H1 (cell line): ENCODE results near the gene TMUB2. TPM values are rescaled to one million over a fixed set of nuclear protein-coding genes. Genes with fewer than 3 reads are reported as not detected.
A peak's percentile ranks its signal among the peaks of the same experiment; 100 is the strongest.

ENCODE experiments used
- CTCF ChIA-PET: fragments of 300-600 bp; sonication (Branson Sonifier 250); formaldehyde crosslinking; loops from one replicate; lab custom pipeline; 2021; ENCODE audit not compliant: partially characterized antibody; lab: Charles Lee
- POLR2A ChIA-PET: fragments of 300-600 bp; sonication (Branson Sonifier 250); formaldehyde crosslinking; loops from one replicate; lab custom pipeline; 2021; ENCODE audit warnings: inconsistent platforms; ENCODE audit not compliant: partially characterized antibody; lab: Charles Lee
- DNase-seq, 2 experiments: peaks; one replicate each; pipeline versions ENCODE4 v3.0.0 to v3.0.0-alpha.2; 2010 to 2022; ENCODE audit warnings: low spot score in 2 of 2, low read depth in 1 of 2, mixed read lengths in 1 of 2
- FAIRE-seq: peaks from 2 replicates; lab custom pipeline; 2011; peaks lifted over from hg19 to GRCh38; lab: Jason Lieb, UNC
- H2AFZ ChIP-seq: 2 replicates; pipeline ENCODE4 v1.8.1; 2012; ENCODE audit warnings: low read length, inconsistent platforms
- H2AK5ac ChIP-seq: 2 replicates; pipeline ENCODE4 v1.6.1; 2013; ENCODE audit warnings: low read depth, low read length
- H2BK120ac ChIP-seq: replicated peaks from 2 replicates; pipeline ENCODE3; 2013; ENCODE audit warnings: low read depth, low read length, inconsistent platforms
- H2BK12ac ChIP-seq: 2 replicates; pipeline ENCODE4 v1.6.1; 2013; ENCODE audit warnings: low read depth, low read length
- H2BK15ac ChIP-seq: 2 replicates; pipeline ENCODE4 v1.6.1; 2013; ENCODE audit warnings: low read length
- H2BK20ac ChIP-seq: 2 replicates; pipeline ENCODE4 v1.6.1; 2013; ENCODE audit warnings: low read length
- H2BK5ac ChIP-seq: 2 replicates; pipeline ENCODE4 v1.6.1; 2013; ENCODE audit warnings: low read depth, low read length
- H3K14ac ChIP-seq: 2 replicates; pipeline ENCODE4 v1.6.1; 2013; ENCODE audit warnings: inconsistent platforms; ENCODE audit not compliant: insufficient read length
- H3K18ac ChIP-seq: 2 replicates; pipeline ENCODE4 v1.6.1; 2013; ENCODE audit warnings: low read length; ENCODE audit errors: extremely low read depth
- H3K23ac ChIP-seq: 2 replicates; pipeline ENCODE4 v1.6.1; 2013; ENCODE audit warnings: inconsistent platforms; ENCODE audit not compliant: insufficient read length
- H3K23me2 ChIP-seq: 2 replicates; pipeline ENCODE4 v1.6.1; 2013; ENCODE audit warnings: low read depth, low read length
- H3K27ac ChIP-seq: 2 replicates; pipeline ENCODE4 v1.6.1; 2011; ENCODE audit warnings: low read depth, low read length, inconsistent platforms
- H3K27me3 ChIP-seq, 4 experiments: replicated peaks in 1 of 4; 1 replicate in 1 of 4; 2 replicates in 3 of 4; pipeline versions ENCODE4 v1.6.1 to v1.8.1; 2011 to 2013; ENCODE audit warnings: low read length in 3 of 4, mild to moderate bottlenecking in 3 of 4, inconsistent platforms in 2 of 4, mixed read lengths in 2 of 4, moderate library complexity in 1 of 4; ENCODE audit not compliant: control insufficient read depth in 3 of 4, insufficient read depth in 3 of 4; ENCODE audit errors: extremely low read depth in 1 of 4
- H3K36me3 ChIP-seq, 4 experiments: 2 replicates each; pipeline versions ENCODE4 v1.6.1 to v1.8.1; 2011 to 2013; ENCODE audit warnings: mild to moderate bottlenecking in 4 of 4, low read length in 3 of 4, moderate library complexity in 2 of 4, control low read depth in 1 of 4, inconsistent platforms in 1 of 4; ENCODE audit not compliant: insufficient read depth in 4 of 4, control insufficient read depth in 2 of 4
- H3K4ac ChIP-seq: replicated peaks from 2 replicates; pipeline ENCODE3; 2013; ENCODE audit warnings: low read length, low read depth, mixed read lengths, inconsistent platforms; ENCODE audit not compliant: insufficient read length
- H3K4me1 ChIP-seq, 4 experiments: replicated peaks in 1 of 4; 1 replicate in 1 of 4; 2 replicates in 3 of 4; pipeline versions ENCODE4 v1.6.1 to v1.8.1; 2011 to 2013; ENCODE audit warnings: low read length in 3 of 4, inconsistent platforms in 2 of 4, mixed read lengths in 1 of 4; ENCODE audit not compliant: insufficient read depth in 4 of 4, control insufficient read depth in 3 of 4
- H3K4me2 ChIP-seq, 2 experiments: 2 replicates each; pipeline versions ENCODE4 v1.6.1 to v1.8.1; 2011 to 2013; ENCODE audit warnings: low read depth in 2 of 2, low read length in 2 of 2, control low read depth in 1 of 2, inconsistent platforms in 1 of 2, mild to moderate bottlenecking in 1 of 2; ENCODE audit not compliant: insufficient read depth in 1 of 2
- H3K4me3 ChIP-seq, 4 experiments: fragments of 200-600, 300-600 bp in 1 of 4; sonication (generic), shearing (Covaris generic), sonication (Bioruptor Twin) in 1 of 4; 2 replicates each; pipeline versions ENCODE4 v1.5.1 to v1.8.1; 2011 to 2016; ENCODE audit warnings: low read length in 4 of 4, low read depth in 3 of 4, control low read depth in 2 of 4, inconsistent platforms in 2 of 4, mild to moderate bottlenecking in 2 of 4, mixed read lengths in 1 of 4, moderate library complexity in 1 of 4; ENCODE audit not compliant: insufficient read depth in 2 of 4; ENCODE audit errors: extremely low read depth in 1 of 4
- H3K56ac ChIP-seq: replicated peaks from 2 replicates; pipeline ENCODE3; 2013; ENCODE audit warnings: low read depth, mild to moderate bottlenecking, mixed read lengths, low read length, inconsistent platforms; ENCODE audit not compliant: insufficient read length
- H3K79me1 ChIP-seq: 2 replicates; pipeline ENCODE4 v1.6.1; 2013; ENCODE audit warnings: low read depth, low read length, control low read depth
- H3K79me2 ChIP-seq, 2 experiments: 2 replicates each; pipeline versions ENCODE4 v1.6.1 to v1.8.1; 2012 to 2013; ENCODE audit warnings: low read length in 2 of 2, mild to moderate bottlenecking in 2 of 2, inconsistent platforms in 1 of 2; ENCODE audit not compliant: insufficient read depth in 2 of 2, control insufficient read depth in 1 of 2
- H3K9ac ChIP-seq, 4 experiments: replicated peaks in 1 of 4; 1 replicate in 1 of 4; 2 replicates in 3 of 4; pipeline versions ENCODE4 v1.6.1 to v1.8.1; 2011 to 2013; ENCODE audit warnings: low read depth in 3 of 4, low read length in 3 of 4, control low read depth in 2 of 4, mild to moderate bottlenecking in 2 of 4, moderate library complexity in 2 of 4, inconsistent platforms in 1 of 4; ENCODE audit errors: extremely low read depth in 1 of 4
- H3K9me3 ChIP-seq, 2 experiments: 2 replicates each; pipeline versions ENCODE4 v1.6.1 to v1.8.1; 2012 to 2013; ENCODE audit warnings: mild to moderate bottlenecking in 2 of 2, moderate library complexity in 2 of 2, control low read depth in 1 of 2, inconsistent platforms in 1 of 2, low read depth in 1 of 2, low read length in 1 of 2, mixed read lengths in 1 of 2; ENCODE audit not compliant: insufficient read depth in 2 of 2
- H4K20me1 ChIP-seq, 2 experiments: replicated peaks in 1 of 2; 2 replicates each; pipeline versions ENCODE3 to v1.8.1; 2011 to 2013; ENCODE audit warnings: inconsistent platforms in 2 of 2, low read length in 2 of 2, mild to moderate bottlenecking in 1 of 2; ENCODE audit not compliant: insufficient read depth in 2 of 2, control insufficient read depth in 1 of 2
- H4K5ac ChIP-seq: 2 replicates; pipeline ENCODE4 v1.6.1; 2013; ENCODE audit warnings: low read length, low read depth, mixed read lengths, inconsistent platforms; ENCODE audit not compliant: insufficient read length
- H4K8ac ChIP-seq: 2 replicates; pipeline ENCODE4 v1.8.0; 2013; ENCODE audit warnings: mild to moderate bottlenecking, moderate library complexity, low read length, inconsistent platforms; ENCODE audit not compliant: insufficient read depth; ENCODE audit errors: extremely low read depth
- H4K91ac ChIP-seq: replicated peaks from 2 replicates; pipeline ENCODE3; 2013; ENCODE audit warnings: low read length, mixed read lengths, inconsistent platforms; ENCODE audit not compliant: insufficient read length
- CBX5 ChIP-seq: fragments of 300-800, 300-1000 bp; sonication (generic); IDR thresholded peaks from 2 replicates; pipeline ENCODE4 v1.7.1; 2016; ENCODE audit warnings: antibody characterized with exemption, low read length, low read depth
- KDM1A ChIP-seq: fragments of 200-600, 300-600 bp; sonication (generic); IDR thresholded peaks from 2 replicates; pipeline ENCODE4 v1.7.1; 2016; ENCODE audit warnings: mild to moderate bottlenecking, low read length, borderline replicate concordance
- WGBS, 2 experiments: shearing (Covaris generic) in 1 of 2; methylation state at CpG; one replicate each; pipeline versions ENCODE4 v1.1.6 to v1.1.7; 2013 to 2015; ENCODE audit warnings: low lambda C conversion rate in 2 of 2, mixed read lengths in 2 of 2, inconsistent platforms in 1 of 2, low coverage in 1 of 2, missing lambda C conversion rate in 1 of 2; ENCODE audit not compliant: insufficient replicate concordance in 2 of 2, insufficient coverage in 1 of 2, insufficient read length in 1 of 2; ENCODE audit errors: extremely low coverage in 1 of 2, missing lambda C conversion rate in 1 of 2; 5-methylcytosine and 5-hydroxymethylcytosine counted together
- polyA plus RNA-seq, 7 experiments: library from polyadenylated mRNA; depleted of rRNA in 3 of 7; stranded (reverse) in 5 of 7; unstranded in 2 of 7; fragments of >200 nt in 5 of 7; fragments of 200-250 nt in 2 of 7; gene quantifications; 1 replicate in 5 of 7; 2 replicates in 1 of 7; 4 replicates in 1 of 7; pipeline versions ENCODE4 v1.2.1 to v1.2.3, GENCODE V29; 2011 to 2013; ENCODE audit warnings: missing spikeins in 2 of 7, mixed read lengths in 2 of 7
- total RNA-seq: library from RNA; stranded (reverse); fragmentation: NEBNext Ultra II Directional; extraction: Animal tissue kit (Norgen Biotek cat#: 25700); gene quantifications from 2 replicates; pipeline ENCODE4 v1.2.1, GENCODE V29; 2021

Gene TMUB2
- total and polyA plus RNA-seq, 2 of the 8 experiments (the other 6 are each of a cell fraction or from before 2014, with no cell fraction given), result 18.5 to 30.5 TPM

DNA sequence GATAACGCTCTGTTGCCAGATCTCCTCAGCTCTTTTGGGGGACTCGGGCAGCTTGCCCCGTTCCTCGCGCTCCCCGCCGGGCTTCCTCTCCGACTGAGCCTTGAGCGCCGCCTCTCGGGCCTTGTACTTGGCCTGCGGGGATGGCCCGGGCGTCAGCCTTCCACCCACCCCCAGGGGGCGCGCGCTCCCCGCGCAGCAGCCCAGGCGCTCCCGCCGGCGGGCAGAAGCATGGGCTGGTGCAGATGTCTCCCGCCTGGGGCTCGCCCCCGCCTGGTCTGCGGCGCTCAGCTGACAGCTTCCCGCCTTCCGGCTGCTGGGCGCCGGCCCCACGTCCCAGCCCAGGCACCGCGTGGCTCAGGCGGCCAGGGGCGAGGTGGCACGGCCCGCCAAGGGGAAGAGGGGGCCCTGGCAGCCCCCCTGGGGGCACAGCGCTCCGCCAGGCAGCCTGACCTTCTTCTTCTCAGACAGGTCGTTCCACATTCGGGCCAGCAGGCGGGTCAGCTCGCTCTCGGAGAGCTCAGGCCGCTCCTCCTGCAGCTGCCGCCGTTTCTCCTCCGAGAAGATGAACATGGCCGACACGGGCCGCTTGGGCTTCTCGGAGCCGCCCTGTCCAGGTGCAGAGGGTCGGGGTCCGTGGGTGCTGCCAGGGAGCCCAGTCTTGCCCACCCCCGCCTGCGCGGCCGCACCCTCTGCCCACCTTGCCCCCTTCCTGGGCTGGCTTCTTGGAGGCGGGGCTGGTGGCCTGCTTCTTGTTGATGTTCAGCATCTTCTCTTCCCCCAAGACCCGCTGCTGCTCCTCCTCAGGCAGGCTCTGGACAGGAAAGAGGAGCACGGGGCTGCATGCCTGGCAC, 23.8 kb downstream of the TMUB2 start:
- Histone ChIP-seq H2BK15ac (no peak overlapping the region), H4K5ac (no peak overlapping the region), H3K4ac (no peak overlapping the region), H4K8ac (peak overlapping the region; percentile 87; the same call in 1 of the 2 replicates), H3K4me1 (peaks cover 0 to 11% (median 3%) of the 10 kb centered on the region in 4 experiments; a peak in 5 of 7 replicates), H3K79me1 (no peaks in the 10 kb centered on the region; the same call in none of the 2 replicates), H4K20me1 (peaks cover 0 to 9% of the 10 kb centered on the region in 2 experiments), H2AFZ (no peak overlapping the region), H3K27me3 (no peaks in the 10 kb centered on the region), H3K79me2 (no peaks in the 10 kb centered on the region), H3K27ac (peak overlapping the region; percentile 45; the same call in 1 of the 2 replicates), H3K18ac (peak overlapping the region; percentile 32; the same call in 1 of the 2 replicates), H3K4me2 (peak overlapping the region in 1 of 2 experiments; percentile 40; a peak in 2 of 4 replicates), H3K14ac (no peak overlapping the region), H3K36me3 (peaks cover 33 to 68% (median 50%) of the 10 kb centered on the region in 4 experiments), H2BK5ac (peak overlapping the region; percentile 44; the same call in 1 of the 2 replicates), H3K4me3 (no peak overlapping the region), H3K9ac (no peak overlapping the region), H2BK20ac (no peak overlapping the region), H3K23ac (no peak overlapping the region), H3K23me2 (no peaks in the 10 kb centered on the region), H2BK12ac (no peak overlapping the region), H4K91ac (peak overlapping the region; percentile 10), H2BK120ac (no peak overlapping the region), H2AK5ac (no peak overlapping the region), H3K9me3 (no peaks in the 10 kb centered on the region), H3K56ac (no peak overlapping the region)
- WGBS, 2 experiments, result 39% methylated on average over 44 of the region's 64 CpGs; no CpG with 5 or more reads in 1 of the 2 experiments
- ChIA-PET CTCF (interaction anchor here (0.5 to 12.7 kb wide), 49 partner anchors 9 to 1109 kb away, joined by 3 to 158 read pairs (median 5); partner anchors contain the start of genes GRN, HROB, RUNDC3A and SLC25A39), POLR2A (interaction anchor here (0.5 to 10.4 kb wide), 18 partner anchors 9 to 151 kb away, joined by 3 to 135 read pairs (median 4); partner anchors contain the start of genes ATXN7L3, GRN, RUNDC3A and SLC25A39)
- FAIRE-seq (no peak), DNase-seq (peak; percentile 85 to 97)
- TF ChIP-seq KDM1A (no peak), CBX5 (no peak)
